GM12878 (cell line): ENCODE data around the gene KIRREL1. TPM values are rescaled to one million over a fixed set of nuclear protein-coding genes. Genes with fewer than 3 reads are reported as not detected.

ENCODE experiments used
- ATAC-seq: fragments of 200-7000 bp; cut with Tn5 transposase; 3 replicates; pipeline ENCODE4 v1.9.1; 2020; ENCODE audit warnings: mild to moderate bottlenecking, moderate library complexity
- BruUV-seq: library from RNA; stranded (reverse); fragments of 400-500 nt; replicated peaks from 2 replicates; lab custom pipeline; 2021; lab: Mats Ljungman, UMichigan
- CTCF ChIA-PET: fragments of 300-600 bp; sonication (Branson Sonifier 250); formaldehyde crosslinking; extraction: SDS; loops from one replicate; lab custom pipeline; 2021; ENCODE audit warnings: inconsistent platforms; lab: Yijun Ruan, JAX
- POLR2A ChIA-PET: fragments of 350-600 bp; formaldehyde crosslinking; extraction: SDS; loops from one replicate; lab custom pipeline; 2021; ENCODE audit warnings: inconsistent platforms; lab: Charles Lee
- RAD21 ChIA-PET: fragments of 300-600 bp; sonication (Branson Sonifier 250); formaldehyde crosslinking; loops from one replicate; lab custom pipeline; 2023; ENCODE audit warnings: antibody characterized with exemption; ENCODE audit not compliant: unreplicated experiment; lab: Charles Lee
- SMC1A ChIA-PET: fragments of 300-600 bp; sonication (Branson Sonifier 250); formaldehyde crosslinking; loops from one replicate; lab custom pipeline; 2023; ENCODE audit not compliant: unreplicated experiment, uncharacterized antibody; lab: Charles Lee
- DNase-seq: peaks from one replicate; pipeline ENCODE4 v3.0.0-alpha.2; 2011; ENCODE audit warnings: low read depth, low spot score
- FAIRE-seq: peaks from 3 replicates; lab custom pipeline; 2011; peaks lifted over from hg19 to GRCh38; lab: Jason Lieb, UNC
- H2AFZ ChIP-seq: 2 replicates; pipeline ENCODE4 v1.6.0; 2011; ENCODE audit warnings: low read depth, low read length, control low read depth; ENCODE audit not compliant: control insufficient read depth
- H3K27ac ChIP-seq: 2 replicates; pipeline ENCODE4 v1.5.1; 2011; ENCODE audit warnings: control low read depth; ENCODE audit not compliant: control insufficient read depth, insufficient read depth
- H3K27me3 ChIP-seq, 2 experiments: replicated peaks in 1 of 2; 2 replicates each; pipeline versions ENCODE4 v1.6.0 to v1.6.1; 2011; ENCODE audit warnings: low read length in 1 of 2; ENCODE audit not compliant: control insufficient read depth in 2 of 2, insufficient read depth in 2 of 2
- H3K36me3 ChIP-seq, 2 experiments: 2 replicates each; pipeline ENCODE4 v1.5.1; 2011; ENCODE audit warnings: low read length in 1 of 2; ENCODE audit not compliant: control insufficient read depth in 2 of 2, insufficient read depth in 2 of 2
- H3K4me1 ChIP-seq: 2 replicates; pipeline ENCODE4 v1.6.1; 2011; ENCODE audit warnings: mild to moderate bottlenecking, low read length, moderate library complexity, mixed read lengths; ENCODE audit not compliant: control insufficient read depth, insufficient read depth
- H3K4me2 ChIP-seq: 2 replicates; pipeline ENCODE4 v1.6.0; 2011; ENCODE audit warnings: control low read depth; ENCODE audit not compliant: control insufficient read depth, insufficient read depth
- H3K4me3 ChIP-seq: fragments of 200-600 bp; sonication (generic); 2 replicates; pipeline ENCODE4 v1.5.1; 2016
- H3K79me2 ChIP-seq: 2 replicates; pipeline ENCODE4 v1.6.0; 2011; ENCODE audit warnings: low read length; ENCODE audit not compliant: control insufficient read depth, insufficient read depth
- H3K9ac ChIP-seq: 2 replicates; pipeline ENCODE4 v1.8.0; 2011; ENCODE audit warnings: low read length, control low read depth, mixed read lengths; ENCODE audit not compliant: control insufficient read depth, insufficient read depth
- H3K9me3 ChIP-seq: replicated peaks from 3 replicates; pipeline ENCODE4 v1.5.1; 2011; ENCODE audit warnings: mild to moderate bottlenecking, low read length; ENCODE audit not compliant: control insufficient read depth, insufficient read depth
- H4K20me1 ChIP-seq: 2 replicates; pipeline ENCODE4 v1.6.0; 2011; ENCODE audit not compliant: control insufficient read depth, insufficient read depth
- BRCA1 ChIP-seq: IDR thresholded peaks from 2 replicates; pipeline ENCODE4 v1.6.1; 2011; ENCODE audit warnings: low read depth, low read length, improper control_type of control experiment
- EP300 ChIP-seq, 2 experiments: fragments of 150-350 bp in 1 of 2; IDR thresholded peaks; 2 replicates each; pipeline ENCODE4 v1.6.1; 2011 to 2012; ENCODE audit warnings: low read depth in 2 of 2, low read length in 2 of 2, borderline replicate concordance in 1 of 2, improper control_type of control experiment in 1 of 2, inconsistent platforms in 1 of 2; ENCODE audit not compliant: control insufficient read depth in 1 of 2
- IKZF1 ChIP-seq: fragments of 450-650 bp; conservative IDR thresholded peaks from 2 replicates; pipeline ENCODE4 v1.6.1; 2017; ENCODE audit warnings: antibody characterized with exemption, mild to moderate bottlenecking
- IRF4 ChIP-seq: IDR thresholded peaks from 2 replicates; pipeline ENCODE4 v1.6.1; 2011; ENCODE audit warnings: low read depth, low read length
- POU2F2 ChIP-seq: IDR thresholded peaks from 3 replicates; pipeline ENCODE4 v1.6.1; 2011; ENCODE audit warnings: low read depth, mild to moderate bottlenecking, low read length, borderline replicate concordance
- SMC3 ChIP-seq: IDR thresholded peaks from 2 replicates; pipeline ENCODE4 v1.6.1; 2011; ENCODE audit warnings: low read length, improper control_type of control experiment, borderline replicate concordance
- SP1 ChIP-seq: IDR thresholded peaks from one replicate; pipeline ENCODE4 v1.6.1; 2011; ENCODE audit warnings: low read depth, low read length
- SUPT20H ChIP-seq: IDR thresholded peaks from 2 replicates; pipeline ENCODE4 v1.6.1; 2011; ENCODE audit warnings: low read depth, mild to moderate bottlenecking, low read length, moderate library complexity, borderline replicate concordance; ENCODE audit not compliant: control insufficient read depth
- TAF1 ChIP-seq: IDR thresholded peaks from 2 replicates; pipeline ENCODE4 v1.6.1; 2011; ENCODE audit warnings: mild to moderate bottlenecking, low read depth, low read length, borderline replicate concordance
- WGBS: methylation state at CpG from one replicate; pipeline ENCODE4 v1.1.6; 2016; ENCODE audit warnings: low lambda C conversion rate; ENCODE audit not compliant: insufficient replicate concordance, insufficient coverage; ENCODE audit errors: missing lambda C conversion rate; 5-methylcytosine and 5-hydroxymethylcytosine counted together
- in situ Hi-C: fragments of 300-500 bp; cut with MboI; formaldehyde crosslinking; loops from 9 replicates; pipeline ENCODE4 v1.14.3; 2018; ENCODE audit warnings: mixed read lengths
- intact Hi-C: fragments of 100-400 bp; cut with micrococcal nuclease; formaldehyde crosslinking; loops from one replicate; pipeline ENCODE4 v1.14.2; 2022; ENCODE audit not compliant: unreplicated experiment
- polyA plus RNA-seq, 11 experiments: library from polyadenylated mRNA; depleted of rRNA in 4 of 11; unstranded in 6 of 11; stranded (reverse) in 5 of 11; fragments of >200 nt; fragmentation: Nextera tagmentation in 4 of 11; fragmentation: Illumina TruSeq in 1 of 11; extraction: Ambion mirVana in 4 of 11; extraction: Trizol in 1 of 11; gene quantifications; 1 replicate in 1 of 11; 2 replicates in 10 of 11; pipeline versions ENCODE4 v1.2.1 to v1.2.3, GENCODE V29; 2011 to 2016; ENCODE audit warnings: inconsistent platforms in 2 of 11, missing spikeins in 2 of 11, low read depth in 1 of 11
- total RNA-seq, 4 experiments: library from RNA; depleted of rRNA in 3 of 4; stranded (reverse); fragments of >200 nt in 3 of 4; fragmentation: Illumina TruSeq in 1 of 4; extraction: Trizol in 1 of 4; gene quantifications; 2 replicates each; pipeline versions ENCODE4 v1.2.1 to v1.2.3, GENCODE V29; 2013 to 2021
- TF ChIP-seq, protein P1 (sequence below): fragments of 450-650 bp; IDR thresholded peaks from 2 replicates; pipeline ENCODE4 v1.6.1; 2017; ENCODE audit warnings: mild to moderate bottlenecking, low read depth, inconsistent platforms; ENCODE audit not compliant: poor library complexity, severe bottlenecking
- TF ChIP-seq, protein P2 (sequence below): fragments of 450-650 bp; formaldehyde crosslinking; IDR thresholded peaks from 2 replicates; pipeline ENCODE4 v1.4.0; 2022; ENCODE audit warnings: mild to moderate bottlenecking, moderate library complexity
- TF ChIP-seq, protein P3 (sequence below), 3 experiments: IDR thresholded peaks in 2 of 3; conservative IDR thresholded peaks in 1 of 3; 2 replicates each; pipeline ENCODE4 v1.5.1; 2011; ENCODE audit warnings: low read depth in 3 of 3, low read length in 3 of 3, mild to moderate bottlenecking in 3 of 3, control low read depth in 2 of 3, moderate library complexity in 2 of 3, inconsistent platforms in 1 of 3, mixed read lengths in 1 of 3; ENCODE audit not compliant: control insufficient read depth in 2 of 3, insufficient read depth in 1 of 3; ENCODE audit errors: extremely low read depth in 1 of 3
- TF ChIP-seq, protein P4 (sequence below): fragments of 450-650 bp; IDR thresholded peaks from 2 replicates; pipeline ENCODE4 v1.6.1; 2014; ENCODE audit warnings: mild to moderate bottlenecking

KIRREL1 gene
- total and polyA plus RNA-seq, 10 of the 15 experiments (the other 5 are each of a cell fraction or from before 2014, with no cell fraction given), result 0.15 TPM; not detected in 9

DNA sequence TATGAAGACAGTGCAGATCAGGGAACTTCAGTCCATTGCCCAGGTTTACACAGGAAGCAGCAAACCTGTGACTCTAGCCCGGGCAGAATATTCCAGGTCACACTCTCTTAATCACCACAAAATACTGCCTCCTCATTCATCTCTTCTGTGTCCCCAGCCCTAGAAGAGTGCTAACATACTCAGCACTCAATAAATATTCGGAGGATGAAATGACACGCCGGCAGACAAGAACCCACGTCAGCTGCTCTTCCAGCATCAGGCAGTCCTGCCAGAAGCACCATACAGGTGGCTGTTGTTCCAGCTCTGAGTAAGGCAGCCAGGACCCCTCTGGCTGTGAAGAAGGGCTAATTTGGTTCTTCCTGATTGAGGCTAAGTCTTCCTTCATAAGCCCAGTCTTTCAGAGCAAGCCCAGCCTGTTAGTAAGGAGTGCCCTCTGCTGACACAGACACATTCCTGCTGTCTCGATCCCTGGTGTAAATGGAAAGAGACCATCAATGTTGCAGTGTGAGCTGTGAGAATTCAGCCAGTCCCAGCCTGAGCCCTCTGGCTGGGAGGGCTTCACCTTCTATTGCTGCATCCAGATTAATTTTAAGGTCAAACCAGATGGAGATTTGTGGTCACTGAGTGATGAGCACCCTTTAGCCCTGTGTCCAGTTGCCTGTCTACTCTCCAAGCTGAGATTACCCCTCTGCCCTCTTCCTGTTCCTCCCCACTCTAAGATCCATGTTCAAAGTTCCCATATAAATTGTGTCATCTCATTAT lies 45.0 kb upstream of the KIRREL1 start:
- Histone ChIP-seq H3K36me3 (no peaks in the 10 kb centered on the region), H3K9me3 (no peaks in the 10 kb centered on the region), H3K27ac (no peak overlapping the region), H3K9ac (no peak overlapping the region), H2AFZ (no peak overlapping the region), H4K20me1 (no peaks in the 10 kb centered on the region), H3K4me1 (peaks cover 3% of the 10 kb centered on the region; the same call in 1 of the 2 replicates), H3K4me3 (no peak overlapping the region), H3K27me3 (peaks cover 0 to 7% of the 10 kb centered on the region in 2 experiments; a peak in 2 of 4 replicates), H3K79me2 (no peaks in the 10 kb centered on the region), H3K4me2 (no peak overlapping the region)
- ChIA-PET CTCF (interaction anchor here (1.0 to 2.2 kb wide), 5 partner anchors 69 to 578 kb away, joined by 3 to 8 read pairs (median 4); no protein-coding TSS in a partner anchor), RAD21 (interaction anchor here (0.8 to 2.2 kb wide), 4 partner anchors 9 to 368 kb away, joined by 3 to 7 read pairs (median 4); no protein-coding TSS in a partner anchor), SMC1A (interaction anchor here (0.6 to 1.4 kb wide), 4 partner anchors 9 to 586 kb away, joined by 3 to 9 read pairs (median 3); no protein-coding TSS in a partner anchor), POLR2A (no interaction called here)
- in situ Hi-C loops (loop anchor here (5.0 kb wide), 1 partner anchor 371 kb away; no protein-coding TSS in a partner anchor), intact Hi-C loops (loop anchor here (2.0 to 5.0 kb wide), 3 partner anchors 72 to 366 kb away; no protein-coding TSS in a partner anchor)
- 45% methylated on average over 6 of the region's 6 CpGs for WGBS
- ATAC-seq (peak; percentile 59), FAIRE-seq (no peak), DNase-seq (no peak)
- no TSS peak for BruUV-seq
- TF ChIP-seq, protein P1, sequence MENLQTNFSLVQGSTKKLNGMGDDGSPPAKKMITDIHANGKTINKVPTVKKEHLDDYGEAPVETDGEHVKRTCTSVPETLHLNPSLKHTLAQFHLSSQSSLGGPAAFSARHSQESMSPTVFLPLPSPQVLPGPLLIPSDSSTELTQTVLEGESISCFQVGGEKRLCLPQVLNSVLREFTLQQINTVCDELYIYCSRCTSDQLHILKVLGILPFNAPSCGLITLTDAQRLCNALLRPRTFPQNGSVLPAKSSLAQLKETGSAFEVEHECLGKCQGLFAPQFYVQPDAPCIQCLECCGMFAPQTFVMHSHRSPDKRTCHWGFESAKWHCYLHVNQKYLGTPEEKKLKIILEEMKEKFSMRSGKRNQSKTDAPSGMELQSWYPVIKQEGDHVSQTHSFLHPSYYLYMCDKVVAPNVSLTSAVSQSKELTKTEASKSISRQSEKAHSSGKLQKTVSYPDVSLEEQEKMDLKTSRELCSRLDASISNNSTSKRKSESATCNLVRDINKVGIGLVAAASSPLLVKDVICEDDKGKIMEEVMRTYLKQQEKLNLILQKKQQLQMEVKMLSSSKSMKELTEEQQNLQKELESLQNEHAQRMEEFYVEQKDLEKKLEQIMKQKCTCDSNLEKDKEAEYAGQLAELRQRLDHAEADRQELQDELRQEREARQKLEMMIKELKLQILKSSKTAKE, result no peak
- TF ChIP-seq IRF4 (no peak), IKZF1 (no peak), SP1 (no peak), POU2F2 (no peak), SMC3 (peak; percentile 69), BRCA1 (no peak), SUPT20H (no peak), EP300 (IDR thresholded peaks at IDR 0.05; ENCODE audit: borderline replicate concordance in 1 of 2, control insufficient read depth in 1 of 2, low read depth in 2 of 2, low read length in 2 of 2) (no peak), TAF1 (no peak)
- TF ChIP-seq, protein P2, sequence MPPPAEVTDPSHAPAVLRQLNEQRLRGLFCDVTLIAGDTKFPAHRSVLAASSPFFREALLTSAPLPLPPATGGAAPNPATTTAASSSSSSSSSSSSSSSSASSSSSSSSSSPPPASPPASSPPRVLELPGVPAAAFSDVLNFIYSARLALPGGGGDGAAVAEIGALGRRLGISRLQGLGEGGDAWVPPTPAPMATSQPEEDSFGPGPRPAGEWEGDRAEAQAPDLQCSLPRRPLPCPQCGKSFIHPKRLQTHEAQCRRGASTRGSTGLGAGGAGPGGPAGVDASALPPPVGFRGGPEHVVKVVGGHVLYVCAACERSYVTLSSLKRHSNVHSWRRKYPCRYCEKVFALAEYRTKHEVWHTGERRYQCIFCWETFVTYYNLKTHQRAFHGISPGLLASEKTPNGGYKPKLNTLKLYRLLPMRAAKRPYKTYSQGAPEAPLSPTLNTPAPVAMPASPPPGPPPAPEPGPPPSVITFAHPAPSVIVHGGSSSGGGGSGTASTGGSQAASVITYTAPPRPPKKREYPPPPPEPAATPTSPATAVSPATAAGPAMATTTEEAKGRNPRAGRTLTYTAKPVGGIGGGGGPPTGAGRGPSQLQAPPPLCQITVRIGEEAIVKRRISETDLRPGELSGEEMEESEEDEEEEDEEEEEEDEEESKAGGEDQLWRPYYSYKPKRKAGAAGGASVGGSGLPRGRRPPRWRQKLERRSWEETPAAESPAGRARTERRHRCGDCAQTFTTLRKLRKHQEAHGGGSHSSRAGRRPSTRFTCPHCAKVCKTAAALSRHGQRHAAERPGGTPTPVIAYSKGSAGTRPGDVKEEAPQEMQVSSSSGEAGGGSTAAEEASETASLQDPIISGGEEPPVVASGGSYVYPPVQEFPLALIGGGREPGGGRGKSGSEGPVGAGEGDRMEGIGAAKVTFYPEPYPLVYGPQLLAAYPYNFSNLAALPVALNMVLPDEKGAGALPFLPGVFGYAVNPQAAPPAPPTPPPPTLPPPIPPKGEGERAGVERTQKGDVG (CRISPR knock-in tag), result no peak
- TF ChIP-seq, protein P3, sequence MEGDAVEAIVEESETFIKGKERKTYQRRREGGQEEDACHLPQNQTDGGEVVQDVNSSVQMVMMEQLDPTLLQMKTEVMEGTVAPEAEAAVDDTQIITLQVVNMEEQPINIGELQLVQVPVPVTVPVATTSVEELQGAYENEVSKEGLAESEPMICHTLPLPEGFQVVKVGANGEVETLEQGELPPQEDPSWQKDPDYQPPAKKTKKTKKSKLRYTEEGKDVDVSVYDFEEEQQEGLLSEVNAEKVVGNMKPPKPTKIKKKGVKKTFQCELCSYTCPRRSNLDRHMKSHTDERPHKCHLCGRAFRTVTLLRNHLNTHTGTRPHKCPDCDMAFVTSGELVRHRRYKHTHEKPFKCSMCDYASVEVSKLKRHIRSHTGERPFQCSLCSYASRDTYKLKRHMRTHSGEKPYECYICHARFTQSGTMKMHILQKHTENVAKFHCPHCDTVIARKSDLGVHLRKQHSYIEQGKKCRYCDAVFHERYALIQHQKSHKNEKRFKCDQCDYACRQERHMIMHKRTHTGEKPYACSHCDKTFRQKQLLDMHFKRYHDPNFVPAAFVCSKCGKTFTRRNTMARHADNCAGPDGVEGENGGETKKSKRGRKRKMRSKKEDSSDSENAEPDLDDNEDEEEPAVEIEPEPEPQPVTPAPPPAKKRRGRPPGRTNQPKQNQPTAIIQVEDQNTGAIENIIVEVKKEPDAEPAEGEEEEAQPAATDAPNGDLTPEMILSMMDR (IDR thresholded peaks at IDR 0.05 in 2 of 3, conservative IDR thresholded peaks at IDR 0.05 in 1 of 3; ENCODE audit: control insufficient read depth in 2 of 3, extremely low read depth in 1 of 3, insufficient read depth in 1 of 3, low read depth in 3 of 3, low read length in 3 of 3), result peak; percentile 53 to 64 (median 56); a peak in 5 of 6 replicates
- TF ChIP-seq, protein P4, sequence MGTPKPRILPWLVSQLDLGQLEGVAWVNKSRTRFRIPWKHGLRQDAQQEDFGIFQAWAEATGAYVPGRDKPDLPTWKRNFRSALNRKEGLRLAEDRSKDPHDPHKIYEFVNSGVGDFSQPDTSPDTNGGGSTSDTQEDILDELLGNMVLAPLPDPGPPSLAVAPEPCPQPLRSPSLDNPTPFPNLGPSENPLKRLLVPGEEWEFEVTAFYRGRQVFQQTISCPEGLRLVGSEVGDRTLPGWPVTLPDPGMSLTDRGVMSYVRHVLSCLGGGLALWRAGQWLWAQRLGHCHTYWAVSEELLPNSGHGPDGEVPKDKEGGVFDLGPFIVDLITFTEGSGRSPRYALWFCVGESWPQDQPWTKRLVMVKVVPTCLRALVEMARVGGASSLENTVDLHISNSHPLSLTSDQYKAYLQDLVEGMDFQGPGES, result no peak
